PC-9 (cell line): Measurements from ENCODE around the gene LIF. TPM values are rescaled to one million over a fixed set of nuclear protein-coding genes. Genes with fewer than 3 reads are reported as not detected.

Experiments used
- BruUV-seq: library from RNA; stranded (reverse); fragments of 400-500 nt; replicated peaks from 2 replicates; lab custom pipeline; 2021; lab: Mats Ljungman, UMichigan
- CTCF ChIA-PET: fragments of 300-600 bp; sonication (Branson Sonifier 250); formaldehyde crosslinking; loops from one replicate; lab custom pipeline; 2022; ENCODE audit warnings: antibody characterized with exemption; lab: Charles Lee
- POLR2A ChIA-PET: fragments of 300-600 bp; sonication (Branson Sonifier 250); formaldehyde crosslinking; loops from one replicate; lab custom pipeline; 2022; ENCODE audit warnings: antibody characterized with exemption; ENCODE audit not compliant: unreplicated experiment; lab: Charles Lee
- DNase-seq, 2 experiments: peaks; one replicate each; pipeline versions ENCODE4 v3.0.0 to v3.0.0-alpha.2; 2015 to 2022; ENCODE audit warnings: mixed read lengths in 1 of 2
- H2AFZ ChIP-seq: fragments of 200-600 bp; sonication (generic); 2 replicates; pipeline ENCODE4 v1.8.1; 2017; ENCODE audit warnings: antibody characterized with exemption
- H3F3A ChIP-seq: fragments of 200-600 bp; sonication (generic); 2 replicates; pipeline ENCODE4 v1.8.1; 2017; ENCODE audit warnings: antibody characterized with exemption, mild to moderate bottlenecking, low read depth; ENCODE audit not compliant: insufficient read depth
- H3K27ac ChIP-seq: fragments of 200-600 bp; sonication (generic); 2 replicates; pipeline ENCODE4 v1.6.1; 2016; ENCODE audit warnings: mixed run types
- H3K27me3 ChIP-seq: fragments of 200-600 bp; sonication (generic); 2 replicates; pipeline ENCODE4 v1.6.1; 2016; ENCODE audit warnings: low read depth, mixed run types; ENCODE audit not compliant: insufficient read depth
- H3K36me3 ChIP-seq: fragments of 200-600 bp; sonication (generic); 2 replicates; pipeline ENCODE4 v1.6.1; 2016; ENCODE audit warnings: low read depth, mixed run types
- H3K4me1 ChIP-seq: fragments of 200-600 bp; sonication (generic); replicated peaks from 2 replicates; pipeline ENCODE4 v1.6.1; 2016; ENCODE audit warnings: mixed run types; ENCODE audit not compliant: insufficient read depth
- H3K4me2 ChIP-seq: fragments of 200-600 bp; sonication (generic); 2 replicates; pipeline ENCODE4 v1.6.1; 2017; ENCODE audit warnings: mixed run types
- H3K4me3 ChIP-seq: fragments of 200-600 bp; sonication (generic); 2 replicates; pipeline ENCODE4 v1.6.1; 2016; ENCODE audit warnings: mixed run types
- H3K79me2 ChIP-seq: fragments of 200-600 bp; sonication (generic); 2 replicates; pipeline ENCODE4 v1.6.1; 2017; ENCODE audit warnings: low read depth, mixed run types
- H3K9me2 ChIP-seq: fragments of 200-600 bp; sonication (generic); 2 replicates; pipeline ENCODE4 v1.8.1; 2017; ENCODE audit warnings: mild to moderate bottlenecking; ENCODE audit not compliant: insufficient read depth
- H3K9me3 ChIP-seq: fragments of 200-600 bp; sonication (generic); 2 replicates; pipeline ENCODE4 v1.8.1; 2016; ENCODE audit warnings: low read depth; ENCODE audit not compliant: insufficient read depth
- H4K20me1 ChIP-seq: fragments of 200-600 bp; sonication (generic); 2 replicates; pipeline ENCODE4 v1.8.1; 2017; ENCODE audit not compliant: insufficient read depth
- CTCF ChIP-seq: fragments of 200-600 bp; sonication (generic); conservative IDR thresholded peaks from 2 replicates; pipeline ENCODE4 v1.6.1; 2017; ENCODE audit warnings: mixed run types, antibody characterized with exemption, mild to moderate bottlenecking, moderate library complexity
- EZH2 ChIP-seq: fragments of 200-600 bp; sonication (generic); IDR thresholded peaks from 2 replicates; pipeline ENCODE4 v1.8.0; 2017; ENCODE audit warnings: antibody characterized with exemption, low read depth
- intact Hi-C: fragments of 100-400 bp; cut with micrococcal nuclease; formaldehyde crosslinking; loops from one replicate; pipeline ENCODE4 v1.10.0; 2022; ENCODE audit not compliant: unreplicated experiment
- total RNA-seq: library from RNA; stranded (reverse); gene quantifications from 2 replicates; pipeline ENCODE4 v1.2.3, GENCODE V29; 2021

LIF gene
- total RNA-seq, 1 experiment from 2014 or later, result 17.4 TPM

- Histone ChIP-seq H3K27ac (peak overlapping the region; percentile 99), H3K9me3 (no peaks in the 10 kb centered on the region), H3F3A (peaks cover 49% of the 10 kb centered on the region), H3K79me2 (no peaks in the 10 kb centered on the region), H3K36me3 (no peaks in the 10 kb centered on the region), H2AFZ (no peak overlapping the region), H3K4me2 (no peak overlapping the region), H3K4me3 (no peak overlapping the region), H4K20me1 (no peaks in the 10 kb centered on the region), H3K9me2 (peaks cover 6% of the 10 kb centered on the region; the same call in 1 of the 2 replicates), H3K27me3 (no peaks in the 10 kb centered on the region), H3K4me1 (peaks cover 64% of the 10 kb centered on the region)
- ChIA-PET POLR2A (no interaction called here), CTCF (no interaction called here)
- no peak for DNase-seq
- TF ChIP-seq EZH2 (no peak), CTCF (no peak)
- intact Hi-C loops, result no loop called here
- BruUV-seq, result no TSS peak
Observed at GRCh38 chr22:30193031-30193775, 53.4 kb downstream of the LIF start.

DNA sequence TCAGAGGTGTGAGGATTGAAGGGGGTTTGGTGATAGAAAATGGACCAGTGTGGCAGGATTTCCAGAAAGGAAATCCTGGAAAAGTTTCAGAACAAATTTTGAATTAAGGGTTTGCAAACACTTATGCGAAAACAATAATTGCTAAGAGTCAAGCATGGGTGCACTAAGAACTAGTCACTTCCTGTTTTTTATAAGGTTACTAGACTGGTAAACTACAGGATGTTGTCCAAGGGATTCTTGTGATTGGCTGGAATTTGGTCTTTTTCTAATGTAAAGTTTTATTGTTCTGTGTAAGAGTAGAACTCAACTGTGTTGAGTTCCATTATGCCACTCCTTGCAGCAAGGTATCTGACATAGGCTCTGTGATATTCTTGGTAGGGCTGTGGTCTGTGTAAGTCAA is 54.1 kb downstream of the LIF start:
- BruUV-seq, result no TSS peak
- DNase-seq, result no peak
- intact Hi-C loops, result no loop called here
- Histone ChIP-seq H3K4me3 (no peak overlapping the region), H4K20me1 (no peaks in the 10 kb centered on the region), H2AFZ (no peak overlapping the region), H3K9me2 (peaks cover 6% of the 10 kb centered on the region; the same call in 1 of the 2 replicates), H3K4me1 (peaks cover 59% of the 10 kb centered on the region), H3K27ac (no peak overlapping the region), H3K27me3 (no peaks in the 10 kb centered on the region), H3F3A (peaks cover 41% of the 10 kb centered on the region), H3K9me3 (no peaks in the 10 kb centered on the region), H3K4me2 (no peak overlapping the region), H3K36me3 (no peaks in the 10 kb centered on the region), H3K79me2 (no peaks in the 10 kb centered on the region)
- ChIA-PET POLR2A (no interaction called here), CTCF (no interaction called here)
- TF ChIP-seq CTCF, result no peak
- TF ChIP-seq EZH2, result no peak

DNA sequence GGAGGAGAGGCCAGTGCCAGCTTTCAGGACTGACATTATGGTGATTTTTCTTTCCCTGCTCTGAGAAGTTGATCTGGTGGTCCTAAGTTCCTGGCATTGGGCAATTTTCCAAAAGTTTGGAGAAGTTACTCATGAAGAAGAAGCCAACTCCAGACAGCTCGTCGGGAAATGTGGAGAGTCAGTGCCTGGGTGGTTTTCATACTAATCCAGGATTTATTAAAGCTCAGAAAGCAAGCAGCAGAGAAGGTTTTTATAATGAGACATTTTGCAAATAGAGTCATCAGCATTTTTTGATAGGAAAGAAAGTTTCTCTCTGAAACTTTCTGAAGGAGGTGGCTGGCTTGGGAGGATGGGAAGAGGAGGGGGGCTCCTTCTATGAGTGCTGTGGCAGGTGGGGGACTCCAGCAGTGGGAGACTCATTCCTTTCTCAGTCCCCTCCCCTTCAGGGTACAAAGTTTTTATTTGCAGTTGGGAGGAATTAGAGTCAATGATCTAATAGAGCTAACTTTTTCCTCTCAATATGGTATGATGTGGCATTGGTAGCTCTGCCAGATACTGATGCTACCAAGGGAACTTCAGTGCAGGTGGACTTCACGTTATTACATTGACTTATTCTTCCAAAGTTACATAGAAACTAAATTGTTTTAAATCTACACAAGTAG is 55.4 kb downstream of the LIF start:
- Histone ChIP-seq H3K27ac (no peak overlapping the region), H3F3A (peaks cover 29% of the 10 kb centered on the region), H4K20me1 (no peaks in the 10 kb centered on the region), H3K27me3 (no peaks in the 10 kb centered on the region), H3K79me2 (no peaks in the 10 kb centered on the region), H3K9me3 (no peaks in the 10 kb centered on the region), H3K9me2 (peaks cover 6% of the 10 kb centered on the region; the same call in 1 of the 2 replicates), H3K4me2 (no peak overlapping the region), H3K4me3 (no peak overlapping the region), H3K4me1 (peaks cover 47% of the 10 kb centered on the region), H3K36me3 (no peaks in the 10 kb centered on the region), H2AFZ (no peak overlapping the region)
- TF ChIP-seq EZH2, result no peak
- no peak for TF ChIP-seq CTCF
- no peak for DNase-seq
- intact Hi-C loops, result no loop called here
- BruUV-seq, result no TSS peak
- CTCF ChIA-PET, result interaction anchor here (0.5 kb wide), 1 partner anchor 16 kb away, joined by 15 read pairs; no protein-coding TSS in a partner anchor
- POLR2A ChIA-PET, result interaction anchor here (0.6 kb wide), 1 partner anchor 475 kb away, joined by 3 read pairs; no protein-coding TSS in a partner anchor
